K562 (cell line): ENCODE results near the gene TXNDC9. TPM values are rescaled to one million over a fixed set of nuclear protein-coding genes. Genes with fewer than 3 reads are reported as not detected.

Experiments used
- ASH1L ChIP-seq: fragments of 450-650 bp; IDR thresholded peaks from 2 replicates; pipeline ENCODE4 v1.6.1; 2018; ENCODE audit warnings: borderline replicate concordance, mild to moderate bottlenecking, low read depth; ENCODE audit not compliant: partially characterized antibody
- CREB5 ChIP-seq: fragments of 250-450 bp; sonication (Bioruptor Pico); IDR thresholded peaks from 2 replicates; pipeline ENCODE4 v1.5.0; 2020; ENCODE audit warnings: mild to moderate bottlenecking
- E2F5 ChIP-seq: sonication (generic); formaldehyde crosslinking; IDR thresholded peaks from 2 replicates; pipeline ENCODE4 v1.8.0; 2022; ENCODE audit warnings: mild to moderate bottlenecking, missing genetic modification reagents
- HNRNPL ChIP-seq: fragments of 200-400 bp; formaldehyde crosslinking; IDR thresholded peaks from 2 replicates; pipeline ENCODE4 v1.6.1; 2017; ENCODE audit warnings: low read depth, mild to moderate bottlenecking, low read length
- KLF1 ChIP-seq: fragments of 450-650 bp; IDR thresholded peaks from 2 replicates; pipeline ENCODE4 v1.6.1; 2016; ENCODE audit warnings: missing genetic modification characterization, missing compliant biosample characterization
- KLF16 ChIP-seq: IDR thresholded peaks from 2 replicates; pipeline ENCODE4 v1.6.1; 2016; ENCODE audit warnings: antibody characterized with exemption
- NR2F6 ChIP-seq: fragments of 450-650 bp; formaldehyde crosslinking; IDR thresholded peaks from 2 replicates; pipeline ENCODE4 v1.4.0; 2020; ENCODE audit warnings: mild to moderate bottlenecking
- PREB ChIP-seq: sonication (generic); formaldehyde crosslinking; IDR thresholded peaks from 2 replicates; pipeline ENCODE4 v1.8.1; 2023; ENCODE audit warnings: mild to moderate bottlenecking, missing genetic modification reagents
- PRMT5 ChIP-seq: sonication (generic); formaldehyde crosslinking; IDR thresholded peaks from 2 replicates; pipeline ENCODE4 v1.5.0; 2020; ENCODE audit warnings: missing genetic modification reagents
- PTTG1 ChIP-seq: fragments of 450-650 bp; IDR thresholded peaks from 2 replicates; pipeline ENCODE4 v1.6.1; 2016; ENCODE audit warnings: low read depth, mild to moderate bottlenecking, missing genetic modification characterization, missing compliant biosample characterization
- RREB1 ChIP-seq: fragments of 250-450 bp; sonication (Bioruptor Pico); IDR thresholded peaks from 2 replicates; pipeline ENCODE4 v1.4.0; 2020
- SAFB ChIP-seq: fragments of 200-400 bp; formaldehyde crosslinking; IDR thresholded peaks from 2 replicates; pipeline ENCODE4 v1.6.1; 2017; ENCODE audit warnings: low read depth, low read length, borderline replicate concordance
- WHSC1 ChIP-seq: IDR thresholded peaks from one replicate; pipeline ENCODE4 v1.6.1; 2012; ENCODE audit warnings: low read length, control low read depth, inconsistent platforms
- YY1 ChIP-seq, 3 experiments: IDR thresholded peaks; 2 replicates each; pipeline ENCODE4 v1.6.1; 2011; ENCODE audit warnings: low read length in 2 of 3, mild to moderate bottlenecking in 2 of 3, moderate library complexity in 2 of 3, borderline replicate concordance in 1 of 3, control low read depth in 1 of 3, low read depth in 1 of 3; ENCODE audit not compliant: insufficient read depth in 3 of 3, insufficient replicate concordance in 2 of 3, control insufficient read depth in 1 of 3, insufficient read length in 1 of 3; ENCODE audit errors: extremely low read depth in 1 of 3
- ZBTB17 ChIP-seq: fragments of 450-650 bp; formaldehyde crosslinking; IDR thresholded peaks from 2 replicates; pipeline ENCODE4 v1.4.0; 2020; ENCODE audit warnings: mild to moderate bottlenecking
- ZKSCAN1 ChIP-seq: fragments of 150-350 bp; IDR thresholded peaks from 2 replicates; pipeline ENCODE4 v1.6.1; 2016; ENCODE audit warnings: low read depth, low read length
- ZNF431 ChIP-seq: sonication (generic); formaldehyde crosslinking; IDR thresholded peaks from 2 replicates; pipeline ENCODE4 v1.8.0; 2022; ENCODE audit warnings: mild to moderate bottlenecking, missing genetic modification reagents
- ZNF586 ChIP-seq: fragments of 450-650 bp; formaldehyde crosslinking; conservative IDR thresholded peaks from 2 replicates; pipeline ENCODE4 v1.4.0; 2020; ENCODE audit warnings: mild to moderate bottlenecking, moderate library complexity
- polyA plus RNA-seq, 8 experiments: library from polyadenylated mRNA; depleted of rRNA in 4 of 8; stranded (reverse) in 5 of 8; unstranded in 3 of 8; fragments of >200 nt; fragmentation: Nextera tagmentation in 2 of 8; fragmentation: Illumina TruSeq in 1 of 8; extraction: Ambion mirVana in 2 of 8; extraction: Trizol in 1 of 8; gene quantifications; 2 replicates each; pipeline versions ENCODE4 v1.2.1 to v1.2.3, GENCODE V29; 2011 to 2014; ENCODE audit warnings: inconsistent platforms in 1 of 8, missing spikeins in 1 of 8
- total RNA-seq, 7 experiments: library from RNA; depleted of rRNA in 6 of 7; stranded (reverse); fragments of >200 nt in 6 of 7; fragmentation: Illumina TruSeq in 2 of 7; extraction: Trizol in 2 of 7; gene quantifications; 2 replicates each; pipeline versions ENCODE4 v1.2.1 to v1.2.3, GENCODE V29; 2011 to 2021; ENCODE audit warnings: low replicate concordance in 1 of 7

Gene TXNDC9
- total and polyA plus RNA-seq, 9 of the 15 experiments (the other 6 are each of a cell fraction or from before 2014, with no cell fraction given) = 37.5 to 211 (median 65.5) TPM

- TF ChIP-seq RREB1 (CRISPR knock-in tag) = 0 out of 2 replicates have a peak, but pooled peaks have one; percentile 23
- no peak for TF ChIP-seq HNRNPL
- no peak for TF ChIP-seq CREB5 (CRISPR knock-in tag)
- no peak for TF ChIP-seq KLF16
- TF ChIP-seq PTTG1 (tag) = no peak
- peak; percentile 58 for TF ChIP-seq ZNF431 (CRISPR knock-in tag)
- TF ChIP-seq ZBTB17 = no peak
- no peak for TF ChIP-seq E2F5
- TF ChIP-seq ZKSCAN1 = no peak; the same call in 1 of the 2 replicates
- TF ChIP-seq KLF1 (tag) = 0 out of 2 replicates have a peak, but pooled peaks have one; percentile 21
- TF ChIP-seq PREB (CRISPR knock-in tag) = peak; percentile 39; the same call in 1 of the 2 replicates
- peak in 2 of 3 experiments; percentile 72 to 77 for TF ChIP-seq YY1 (IDR thresholded peaks at IDR 0.05; ENCODE audit: borderline replicate concordance in 1 of 3, control insufficient read depth in 1 of 3, extremely low read depth in 1 of 3, insufficient read depth in 3 of 3, insufficient read length in 1 of 3, insufficient replicate concordance in 2 of 3, low read depth in 1 of 3, low read length in 2 of 3)
- TF ChIP-seq NR2F6 (CRISPR knock-in tag) = no peak
- no peak for TF ChIP-seq WHSC1
- no peak for TF ChIP-seq ZNF586 (CRISPR knock-in tag)
- no peak for TF ChIP-seq PRMT5 (CRISPR knock-in tag)
- TF ChIP-seq ASH1L = no peak
- TF ChIP-seq SAFB = peak; percentile 63; the same call in 1 of the 2 replicates
These were observed at the start of gene TXNDC9 (continued) for GRCh38 chr2:99335911-99336803.
